Measurements from ENCODE around the gene ST6GALNAC5. TPM values are rescaled to one million over a fixed set of nuclear protein-coding genes. Genes with fewer than 3 reads are reported as not detected.

ST6GALNAC5 gene
- total RNA-seq, 2 experiments from 2014 or later: not detected

DNA sequence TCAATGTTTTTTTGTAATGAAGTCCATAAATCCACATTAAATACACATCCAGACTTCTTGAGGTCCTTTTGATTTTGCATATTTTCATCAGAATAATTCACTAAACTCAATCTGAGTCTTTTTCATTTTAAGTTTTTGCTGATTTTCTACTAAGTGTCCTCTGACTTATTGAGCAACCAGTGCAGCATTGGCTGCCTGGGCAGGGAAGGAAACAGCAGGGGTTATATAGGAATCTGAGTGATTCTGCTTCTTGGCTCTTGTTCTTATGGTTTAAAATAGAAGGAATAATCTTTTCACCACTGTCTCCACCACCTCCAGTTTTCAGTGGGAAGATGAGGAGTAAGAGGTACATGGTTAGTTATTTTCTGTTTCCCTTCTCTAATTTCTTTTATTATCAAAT lies 88.4 kb downstream of the ST6GALNAC5 start:
- ATAC-seq (ENCODE audit: poor library complexity) (no peak), DNase-seq (no peak)
- H3K4me1 ChIP-seq (ENCODE audit: insufficient read depth, low read length): no peaks in the 10 kb centered on the region
- Mint-ChIP-seq H3K4me1 (ENCODE audit: low read depth) (no peaks in the 10 kb centered on the region), H3K27me3 (no peaks in the 10 kb centered on the region), H3K9me3 (no peaks in the 10 kb centered on the region), H3K4me3 (no peak overlapping the region), H3K36me3 (ENCODE audit: low read depth) (no peaks in the 10 kb centered on the region), H3K27ac (no peak overlapping the region)
- H3K27ac ChIP-seq (ENCODE audit: low read depth in 1 of 2, low read length in 2 of 2): no peak overlapping the region
- no peaks in the 10 kb centered on the region for H3K36me3 ChIP-seq (ENCODE audit: insufficient read depth, low read length)
- CTCF ChIA-PET: no interaction called here
- intact Hi-C loops (cut with DNase I, micrococcal nuclease): no loop called here
- H3K9me3 ChIP-seq (ENCODE audit: control insufficient read depth in 1 of 2, insufficient read depth in 1 of 2, low read length in 2 of 2): no peaks in the 10 kb centered on the region
- H3K4me3 ChIP-seq (ENCODE audit: low read length): no peak overlapping the region
- H3K27me3 ChIP-seq (ENCODE audit: control insufficient read depth in 1 of 2, insufficient read depth in 2 of 2, low read length in 2 of 2): no peaks in the 10 kb centered on the region
- POLR2A ChIA-PET: no interaction called here
- TF ChIP-seq, protein P1, sequence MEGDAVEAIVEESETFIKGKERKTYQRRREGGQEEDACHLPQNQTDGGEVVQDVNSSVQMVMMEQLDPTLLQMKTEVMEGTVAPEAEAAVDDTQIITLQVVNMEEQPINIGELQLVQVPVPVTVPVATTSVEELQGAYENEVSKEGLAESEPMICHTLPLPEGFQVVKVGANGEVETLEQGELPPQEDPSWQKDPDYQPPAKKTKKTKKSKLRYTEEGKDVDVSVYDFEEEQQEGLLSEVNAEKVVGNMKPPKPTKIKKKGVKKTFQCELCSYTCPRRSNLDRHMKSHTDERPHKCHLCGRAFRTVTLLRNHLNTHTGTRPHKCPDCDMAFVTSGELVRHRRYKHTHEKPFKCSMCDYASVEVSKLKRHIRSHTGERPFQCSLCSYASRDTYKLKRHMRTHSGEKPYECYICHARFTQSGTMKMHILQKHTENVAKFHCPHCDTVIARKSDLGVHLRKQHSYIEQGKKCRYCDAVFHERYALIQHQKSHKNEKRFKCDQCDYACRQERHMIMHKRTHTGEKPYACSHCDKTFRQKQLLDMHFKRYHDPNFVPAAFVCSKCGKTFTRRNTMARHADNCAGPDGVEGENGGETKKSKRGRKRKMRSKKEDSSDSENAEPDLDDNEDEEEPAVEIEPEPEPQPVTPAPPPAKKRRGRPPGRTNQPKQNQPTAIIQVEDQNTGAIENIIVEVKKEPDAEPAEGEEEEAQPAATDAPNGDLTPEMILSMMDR (IDR thresholded peaks at IDR 0.05): no peak

DNA sequence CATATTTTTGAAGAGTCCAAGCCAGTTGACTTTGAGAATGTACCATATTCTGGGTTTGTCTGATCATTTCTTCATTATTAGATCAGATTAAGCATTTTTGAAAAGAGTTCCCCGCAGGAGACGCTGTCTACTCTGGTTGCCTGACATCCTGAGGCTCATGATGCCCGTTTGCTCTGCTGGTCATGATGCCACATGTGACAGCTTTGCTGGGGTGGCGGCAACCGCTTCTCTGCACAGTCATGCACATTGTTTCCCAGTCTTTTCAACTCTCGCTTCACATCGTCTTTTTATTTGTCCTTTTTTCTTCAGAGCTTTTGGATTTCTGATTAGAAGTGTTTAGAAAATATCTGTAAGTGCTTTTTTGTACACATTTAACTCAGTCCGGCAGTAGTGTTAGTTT lies 90.7 kb downstream of the ST6GALNAC5 start:
- Mint-ChIP-seq H3K36me3 (ENCODE audit: low read depth) (no peaks in the 10 kb centered on the region), H3K27me3 (no peaks in the 10 kb centered on the region)

GRCh38 chr1:76958828-76959227 lies 91.5 kb downstream of the ST6GALNAC5 start:
- Mint-ChIP-seq H3K4me1 (ENCODE audit: low read depth) (no peaks in the 10 kb centered on the region), H3K9me3 (peaks cover 2% of the 10 kb centered on the region), H3K27me3 (no peaks in the 10 kb centered on the region), H3K4me3 (no peak overlapping the region), H3K36me3 (ENCODE audit: low read depth) (no peaks in the 10 kb centered on the region), H3K27ac (no peak overlapping the region)
- TF ChIP-seq, protein P1 (IDR thresholded peaks at IDR 0.05): no peak
- H3K4me3 ChIP-seq (ENCODE audit: low read length): no peak overlapping the region
- no peak overlapping the region for H3K27ac ChIP-seq (ENCODE audit: low read depth in 1 of 2, low read length in 2 of 2)
- H3K27me3 ChIP-seq (ENCODE audit: control insufficient read depth in 1 of 2, insufficient read depth in 2 of 2, low read length in 2 of 2): no peaks in the 10 kb centered on the region
- ChIA-PET CTCF (no interaction called here), POLR2A (no interaction called here)
- no peaks in the 10 kb centered on the region for H3K4me1 ChIP-seq (ENCODE audit: insufficient read depth, low read length)
- DNase-seq (no peak), ATAC-seq (ENCODE audit: poor library complexity) (no peak)
- intact Hi-C loops (cut with DNase I, micrococcal nuclease): no loop called here
- H3K9me3 ChIP-seq (ENCODE audit: control insufficient read depth in 1 of 2, insufficient read depth in 1 of 2, low read length in 2 of 2): no peaks in the 10 kb centered on the region
- H3K36me3 ChIP-seq (ENCODE audit: insufficient read depth, low read length): no peaks in the 10 kb centered on the region

More for the DNA sequence above, 90.7 kb downstream of the ST6GALNAC5 start:
- intact Hi-C loops (cut with DNase I, micrococcal nuclease): no loop called here
- TF ChIP-seq, protein P1 (IDR thresholded peaks at IDR 0.05): no peak
- Histone ChIP-seq H3K27me3 (ENCODE audit: control insufficient read depth in 1 of 2, insufficient read depth in 2 of 2, low read length in 2 of 2) (no peaks in the 10 kb centered on the region), H3K9me3 (ENCODE audit: control insufficient read depth in 1 of 2, insufficient read depth in 1 of 2, low read length in 2 of 2) (no peaks in the 10 kb centered on the region), H3K27ac (ENCODE audit: low read depth in 1 of 2, low read length in 2 of 2) (no peak overlapping the region), H3K36me3 (ENCODE audit: insufficient read depth, low read length) (no peaks in the 10 kb centered on the region), H3K4me1 (ENCODE audit: insufficient read depth, low read length) (no peaks in the 10 kb centered on the region), H3K4me3 (ENCODE audit: low read length) (no peak overlapping the region)
- ChIA-PET POLR2A (interaction anchor here (0.6 kb wide), 1 partner anchor 701 kb away, joined by 3 read pairs; no protein-coding TSS in a partner anchor), CTCF (no interaction called here)
- Mint-ChIP-seq H3K4me1 (ENCODE audit: low read depth) (no peaks in the 10 kb centered on the region), H3K27ac (no peak overlapping the region), H3K9me3 (no peaks in the 10 kb centered on the region), H3K4me3 (no peak overlapping the region)
- ATAC-seq (ENCODE audit: poor library complexity) (no peak), DNase-seq (no peak)
